ENCODE measurements around the gene IPO7. TPM values are rescaled to one million over a fixed set of nuclear protein-coding genes. Genes with fewer than 3 reads are reported as not detected.

Gene IPO7
- total RNA-seq, 2 experiments from 2014 or later, result 155 to 181 TPM

DNA sequence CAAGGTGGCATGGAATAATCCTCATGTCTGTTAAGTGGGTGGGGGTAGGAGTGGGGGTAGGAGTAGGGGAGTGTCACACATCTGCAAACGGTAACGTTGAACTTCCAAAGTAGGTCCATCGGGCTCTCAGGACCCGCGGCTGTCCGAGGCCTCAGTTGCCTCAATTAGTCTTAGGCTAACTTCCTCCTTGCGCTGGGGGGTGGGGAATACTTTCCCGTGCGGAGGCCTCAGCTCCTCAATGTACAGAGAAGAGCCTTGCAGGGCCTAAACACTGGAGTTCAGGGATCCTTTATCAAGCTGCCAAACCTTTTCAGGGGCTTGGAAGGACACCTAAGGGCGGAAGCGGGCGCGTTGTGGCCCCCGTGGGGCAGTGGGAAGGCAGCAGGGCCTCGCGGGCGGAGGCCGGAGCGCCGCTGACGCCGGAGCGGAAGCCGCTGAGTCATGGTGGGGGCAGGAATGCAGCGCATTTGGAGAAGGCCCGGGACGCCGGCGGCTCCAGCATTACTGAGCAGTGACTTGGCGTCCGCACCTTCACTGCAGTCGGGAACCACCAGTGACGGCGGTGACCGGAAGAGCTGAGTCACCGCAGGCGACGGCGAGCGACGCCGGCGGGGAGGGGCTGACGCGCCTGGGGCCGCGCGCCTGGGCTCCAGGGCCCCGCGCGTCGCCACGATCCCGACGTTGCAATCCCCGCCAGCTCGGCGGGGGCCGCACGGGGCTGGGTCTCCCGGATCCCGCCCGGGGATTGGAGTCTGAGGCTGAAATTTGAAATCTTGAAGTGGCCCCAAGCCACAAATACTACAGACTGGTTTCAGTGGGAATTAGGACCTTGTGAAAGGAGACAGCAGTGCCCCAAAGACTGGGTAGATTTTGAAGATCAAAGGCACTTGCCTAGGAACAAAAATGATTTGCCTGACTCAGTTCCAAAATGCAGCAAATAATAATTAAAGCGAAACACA, 20.2 kb upstream of the IPO7 start:
- Mint-ChIP-seq H3K4me3 (peak overlapping the region; percentile 62), H3K4me1 (peaks cover 30% of the 10 kb centered on the region), H3K27me3 (no peaks in the 10 kb centered on the region), H3K36me3 (ENCODE audit: low read depth) (no peaks in the 10 kb centered on the region), H3K9me3 (ENCODE audit: low read depth) (no peaks in the 10 kb centered on the region), H3K27ac (peak overlapping the region; percentile 88)
- ChIA-PET CTCF (interaction anchor here (0.6 to 1.5 kb wide), 4 partner anchors 8 to 323 kb away, joined by 3 to 4 read pairs (median 4); no protein-coding TSS in a partner anchor), POLR2A (interaction anchor here (0.7 to 1.9 kb wide), 2 partner anchors 21 to 201 kb away, joined by 6 to 17 read pairs; partner anchors contain the start of gene IPO7)
- peak; percentile 88 for ATAC-seq
- intact Hi-C loops (cut with DNase I, micrococcal nuclease), result loop anchor here (1.0 to 5.0 kb wide), 11 partner anchors 20 to 943 kb away; partner anchors contain the start of genes IPO7 (in 2 of the 2), TMEM41B (in 2 of the 2), ZNF143 (in 2 of the 2) and ADM (in 1 of the 2)
- DNase-seq, result peak; percentile 92

DNA sequence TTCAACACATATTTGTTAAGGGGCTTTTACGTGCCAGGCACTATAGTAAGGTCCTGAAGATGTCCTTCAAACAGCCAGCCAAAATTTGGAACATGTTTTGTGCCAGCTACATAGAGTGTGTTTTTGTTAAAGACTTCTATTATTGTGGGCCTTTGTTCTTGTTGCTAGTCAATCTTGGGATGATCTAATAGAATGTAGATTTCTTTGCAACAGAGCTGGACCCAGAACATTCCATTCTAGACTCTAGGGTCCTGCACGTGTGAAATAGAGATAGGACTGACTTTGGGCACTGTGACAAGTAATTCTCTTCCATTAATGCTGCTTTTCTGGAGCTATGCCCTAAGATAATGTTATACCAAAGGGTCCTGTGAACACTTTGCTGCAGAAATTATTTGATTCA, 16.9 kb upstream of the IPO7 start:
- H3K4me3 Mint-ChIP-seq, result no peak overlapping the region
- no peak for DNase-seq
- ChIA-PET POLR2A (interaction anchor here (0.6 kb wide), 1 partner anchor 22 kb away, joined by 7 read pairs; no protein-coding TSS in a partner anchor), CTCF (interaction anchor here (0.8 to 1.0 kb wide), 3 partner anchors 17 to 1287 kb away, joined by 3 read pairs; partner anchors contain the start of gene IPO7)
- H3K9me3 Mint-ChIP-seq (ENCODE audit: low read depth), result no peaks in the 10 kb centered on the region
- no peaks in the 10 kb centered on the region for H3K36me3 Mint-ChIP-seq (ENCODE audit: low read depth)
- ATAC-seq, result no peak
- no peaks in the 10 kb centered on the region for H3K27me3 Mint-ChIP-seq
- H3K4me1 Mint-ChIP-seq, result peaks cover 18% of the 10 kb centered on the region
- H3K27ac Mint-ChIP-seq, result no peak overlapping the region
- intact Hi-C loops (cut with DNase I, micrococcal nuclease), result no loop called here

DNA sequence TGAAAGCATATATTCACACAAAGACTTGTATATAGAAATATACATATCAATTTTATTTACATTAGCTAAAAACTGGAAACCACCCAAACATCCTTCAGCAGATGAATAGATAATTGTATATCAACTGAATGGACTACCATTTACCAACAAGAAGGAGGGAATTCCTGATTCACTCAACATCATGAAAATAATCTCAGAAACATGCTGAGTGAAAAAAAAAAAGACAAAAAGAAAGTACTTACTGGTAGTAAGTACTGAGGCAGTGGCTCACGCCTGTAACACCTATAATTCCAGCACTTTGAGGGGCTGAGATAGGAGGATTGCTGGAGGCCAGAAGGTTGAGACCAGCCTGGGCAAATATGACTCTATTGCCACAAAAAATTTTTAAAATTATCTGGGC, 7.4 kb upstream of the IPO7 start:
- Mint-ChIP-seq H3K4me3 (no peak overlapping the region), H3K27ac (no peak overlapping the region), H3K4me1 (peaks cover 5% of the 10 kb centered on the region), H3K9me3 (ENCODE audit: low read depth) (no peaks in the 10 kb centered on the region), H3K27me3 (no peaks in the 10 kb centered on the region), H3K36me3 (ENCODE audit: low read depth) (no peaks in the 10 kb centered on the region)
- ChIA-PET CTCF (no interaction called here), POLR2A (no interaction called here)
- no peak for ATAC-seq
- DNase-seq, result no peak
- intact Hi-C loops (cut with DNase I, micrococcal nuclease), result no loop called here

DNA sequence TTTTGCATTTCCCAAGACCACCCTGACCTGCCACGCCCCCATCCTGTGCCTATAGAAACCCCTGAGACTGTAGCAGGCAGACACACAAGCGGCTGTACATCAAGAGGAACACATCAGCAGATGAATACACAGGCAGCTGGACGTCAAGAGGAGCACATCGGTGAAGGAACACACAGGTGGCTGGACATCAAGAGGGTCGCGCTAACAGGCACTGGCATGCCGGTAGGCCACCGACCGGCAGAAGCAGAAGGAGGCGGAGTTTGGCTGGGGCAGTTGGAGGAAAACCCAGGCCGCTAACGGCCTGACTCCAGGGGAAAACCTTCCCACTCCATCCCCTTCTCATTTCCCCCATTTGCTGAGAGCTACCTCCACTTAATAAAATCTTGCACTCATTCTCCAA, 5.4 kb upstream of the IPO7 start:
- no peaks in the 10 kb centered on the region for H3K27me3 Mint-ChIP-seq
- no peak overlapping the region for H3K27ac Mint-ChIP-seq
- no peaks in the 10 kb centered on the region for H3K36me3 Mint-ChIP-seq (ENCODE audit: low read depth)
- peaks cover 6% of the 10 kb centered on the region for H3K4me1 Mint-ChIP-seq
- no peak for DNase-seq
- no peak overlapping the region for H3K4me3 Mint-ChIP-seq
- no peaks in the 10 kb centered on the region for H3K9me3 Mint-ChIP-seq (ENCODE audit: low read depth)
- intact Hi-C loops (cut with DNase I, micrococcal nuclease), result no loop called here
- ATAC-seq, result no peak
- ChIA-PET CTCF (no interaction called here), POLR2A (no interaction called here)

DNA sequence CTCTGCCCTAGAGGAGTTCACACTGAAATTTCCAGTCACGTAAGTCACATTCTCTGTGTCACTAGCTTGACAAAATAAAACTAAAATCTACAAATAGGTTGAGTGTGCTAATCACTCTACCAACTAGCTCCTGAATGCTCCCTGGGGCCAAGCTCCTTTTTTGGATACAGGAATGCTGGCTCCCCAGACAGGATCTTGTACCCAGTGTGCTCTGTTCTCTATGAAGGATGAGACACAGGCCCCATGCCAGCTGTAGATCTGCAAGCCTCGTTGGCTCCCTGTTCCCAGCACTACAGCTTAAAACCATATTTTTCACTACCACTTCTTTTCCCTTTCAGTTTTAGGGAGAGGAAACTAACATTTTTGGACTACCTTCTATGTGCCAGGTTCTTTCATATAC, 3.7 kb upstream of the IPO7 start:
- Mint-ChIP-seq H3K36me3 (ENCODE audit: low read depth) (peaks cover 5% of the 10 kb centered on the region), H3K27ac (no peak overlapping the region), H3K4me3 (no peak overlapping the region), H3K4me1 (peaks cover 10% of the 10 kb centered on the region), H3K27me3 (no peaks in the 10 kb centered on the region), H3K9me3 (ENCODE audit: low read depth) (no peaks in the 10 kb centered on the region)
- intact Hi-C loops (cut with DNase I, micrococcal nuclease), result loop anchor here in 1 of 2 experiments (5.0 to 10.0 kb wide), 3 partner anchors 213 to 924 kb away; partner anchors contain the start of genes ADM and NRIP3
- CTCF ChIA-PET, result interaction anchor here (0.7 kb wide), 1 partner anchor 8 kb away, joined by 4 read pairs; no protein-coding TSS in a partner anchor
- ATAC-seq (no peak), DNase-seq (no peak)
- POLR2A ChIA-PET, result interaction anchor here (0.5 kb wide), 1 partner anchor 74 kb away, joined by 10 read pairs; no protein-coding TSS in a partner anchor

DNA sequence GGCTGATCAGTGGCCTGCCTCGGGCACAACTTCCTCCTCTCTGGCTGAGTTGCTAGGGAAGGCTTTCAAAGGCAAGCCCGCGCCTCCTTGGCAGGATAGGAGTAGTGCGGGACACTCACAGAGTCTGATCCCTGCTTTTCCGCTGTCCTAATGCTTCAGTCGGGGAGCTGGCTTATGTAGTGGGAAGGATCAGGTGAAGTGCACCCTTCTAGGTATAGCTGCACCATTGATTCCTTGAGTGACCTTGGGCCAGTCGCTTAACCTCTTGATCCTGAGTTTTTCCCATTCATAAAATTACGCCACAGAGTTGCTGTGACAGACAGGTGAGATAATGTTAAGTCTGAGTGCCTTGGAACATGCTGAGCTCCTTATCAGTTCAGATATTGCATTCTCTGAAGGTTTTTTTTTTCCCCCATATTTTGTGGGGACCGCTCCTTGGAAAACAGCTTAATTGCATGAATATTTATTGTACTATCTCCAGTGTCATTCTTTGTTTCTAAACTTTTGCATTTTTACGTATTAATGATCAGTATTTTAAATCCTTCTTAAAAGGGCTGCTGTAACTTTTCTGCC, 961 bp downstream of the IPO7 start:
- DNase-seq, result peak; percentile 36
- H3K36me3 Mint-ChIP-seq (ENCODE audit: low read depth), result peaks cover 25% of the 10 kb centered on the region

DNA sequence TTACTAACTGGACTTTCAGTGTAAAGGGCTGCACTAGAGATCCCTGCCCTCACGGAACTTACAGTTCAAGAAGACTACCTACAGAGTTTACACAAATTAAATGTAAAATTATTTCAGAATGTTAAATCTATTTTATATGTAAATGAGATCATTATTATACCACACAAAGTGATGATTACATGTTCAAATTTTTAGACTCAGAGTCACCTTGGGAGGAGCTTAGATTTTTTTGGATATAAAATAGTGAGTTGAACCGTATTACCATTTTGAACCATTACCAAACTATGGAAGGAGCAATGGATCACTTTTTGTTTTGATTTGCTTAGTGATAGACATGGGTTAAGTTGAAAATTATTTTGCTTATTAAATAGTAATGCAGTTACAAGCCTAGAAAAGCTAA, 1.6 kb downstream of the IPO7 start:
- intact Hi-C loops (cut with DNase I, micrococcal nuclease), result loop anchor here in 1 of 2 experiments (10.0 kb wide), 1 partner anchor 919 kb away; the partner anchor contains the start of gene ADM
- ChIA-PET POLR2A (interaction anchor here (1.1 to 2.3 kb wide), 2 partner anchors 22 to 106 kb away, joined by 5 to 17 read pairs; no protein-coding TSS in a partner anchor), CTCF (interaction anchor here (1.1 to 2.1 kb wide), 7 partner anchors 12 to 222 kb away, joined by 3 to 6 read pairs (median 4); no protein-coding TSS in a partner anchor)
- peak overlapping the region; percentile 96 for H3K4me3 Mint-ChIP-seq
- no peaks in the 10 kb centered on the region for H3K27me3 Mint-ChIP-seq
- no peak overlapping the region for H3K27ac Mint-ChIP-seq
- H3K9me3 Mint-ChIP-seq (ENCODE audit: low read depth), result no peaks in the 10 kb centered on the region
- H3K4me1 Mint-ChIP-seq, result peaks cover 30% of the 10 kb centered on the region
- DNase-seq (no peak), ATAC-seq (no peak)
- H3K36me3 Mint-ChIP-seq (ENCODE audit: low read depth), result peaks cover 25% of the 10 kb centered on the region

More for the DNA sequence above, 961 bp downstream of the IPO7 start:
- ChIA-PET POLR2A (interaction anchor here (0.6 to 2.3 kb wide), 9 partner anchors 10 to 189 kb away, joined by 3 to 17 read pairs (median 5); partner anchors contain the start of gene ZNF143), CTCF (interaction anchor here (0.6 to 2.1 kb wide), 7 partner anchors 13 to 221 kb away, joined by 3 to 5 read pairs (median 3); no protein-coding TSS in a partner anchor)
- Mint-ChIP-seq H3K4me1 (peaks cover 30% of the 10 kb centered on the region), H3K9me3 (ENCODE audit: low read depth) (no peaks in the 10 kb centered on the region), H3K27me3 (no peaks in the 10 kb centered on the region), H3K4me3 (peak overlapping the region; percentile 96), H3K27ac (peak overlapping the region; percentile 96)
- intact Hi-C loops (cut with DNase I, micrococcal nuclease), result loop anchor here (2.0 to 10.0 kb wide), 4 partner anchors 121 to 919 kb away; partner anchors contain the start of genes ADM (in 1 of the 2), DENND5A (in 1 of the 2), TMEM9B (in 1 of the 2) and WEE1 (in 1 of the 2)
- peak; percentile 6 for ATAC-seq

DNA sequence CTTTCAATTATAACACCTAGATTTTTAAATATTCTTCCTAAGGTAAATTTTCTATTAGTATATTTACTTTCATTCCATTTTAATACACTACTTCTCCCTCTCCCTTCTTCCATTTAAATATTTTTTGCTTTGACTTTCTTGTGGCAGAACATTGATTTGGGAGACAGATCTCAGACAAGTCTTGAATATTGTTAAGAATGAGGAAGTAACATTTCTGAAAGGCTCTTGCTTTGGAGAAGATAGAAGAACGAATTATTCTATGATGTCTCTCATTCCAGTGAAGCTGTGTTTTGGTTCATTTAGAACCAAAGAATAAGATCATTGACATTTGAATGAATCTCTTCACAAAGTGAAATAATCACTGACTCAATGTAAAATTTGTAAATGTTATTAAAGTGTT, 2.4 kb downstream of the IPO7 start:
- intact Hi-C loops (cut with DNase I, micrococcal nuclease), result loop anchor here in 1 of 2 experiments (10.0 kb wide), 1 partner anchor 918 kb away; the partner anchor contains the start of gene ADM
- no peak for ATAC-seq
- Mint-ChIP-seq H3K27me3 (no peaks in the 10 kb centered on the region), H3K27ac (peak overlapping the region; percentile 48), H3K9me3 (ENCODE audit: low read depth) (no peaks in the 10 kb centered on the region), H3K4me1 (peaks cover 32% of the 10 kb centered on the region), H3K4me3 (peak overlapping the region; percentile 24), H3K36me3 (ENCODE audit: low read depth) (peaks cover 27% of the 10 kb centered on the region)
- POLR2A ChIA-PET, result no interaction called here
- CTCF ChIA-PET, result interaction anchor here (1.4 to 2.1 kb wide), 3 partner anchors 71 to 74 kb away, joined by 3 to 6 read pairs (median 5); no protein-coding TSS in a partner anchor
- no peak for DNase-seq

DNA sequence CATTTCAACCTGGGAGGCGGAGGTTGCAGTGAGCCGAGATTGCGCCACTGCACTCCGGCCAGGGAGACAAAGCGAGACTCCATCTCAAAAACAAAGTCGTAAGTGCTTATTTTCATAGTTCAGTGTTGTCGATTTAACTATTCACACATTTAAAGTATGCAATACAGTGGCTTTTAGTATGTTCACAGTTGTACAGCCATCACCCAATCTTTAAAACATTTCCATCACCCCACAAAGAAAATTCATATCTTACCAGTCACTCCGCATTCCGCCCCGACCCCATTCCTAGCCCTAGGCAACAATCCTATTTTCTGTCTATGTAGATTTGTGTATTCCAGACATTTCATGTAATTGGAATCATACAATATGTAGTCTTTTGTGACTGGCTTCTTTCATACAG, 11.9 kb downstream of the IPO7 start:
- DNase-seq, result no peak
- Mint-ChIP-seq H3K4me1 (peaks cover 61% of the 10 kb centered on the region), H3K27me3 (no peaks in the 10 kb centered on the region), H3K36me3 (ENCODE audit: low read depth) (peaks cover 43% of the 10 kb centered on the region), H3K9me3 (ENCODE audit: low read depth) (no peaks in the 10 kb centered on the region), H3K4me3 (no peak overlapping the region), H3K27ac (peak overlapping the region; percentile 62)
- intact Hi-C loops (cut with DNase I, micrococcal nuclease), result no loop called here
- ChIA-PET CTCF (interaction anchor here (0.7 kb wide), 1 partner anchor 41 kb away, joined by 3 read pairs; no protein-coding TSS in a partner anchor), POLR2A (interaction anchor here (0.6 kb wide), 1 partner anchor 139 kb away, joined by 4 read pairs; no protein-coding TSS in a partner anchor)
- no peak for ATAC-seq

DNA sequence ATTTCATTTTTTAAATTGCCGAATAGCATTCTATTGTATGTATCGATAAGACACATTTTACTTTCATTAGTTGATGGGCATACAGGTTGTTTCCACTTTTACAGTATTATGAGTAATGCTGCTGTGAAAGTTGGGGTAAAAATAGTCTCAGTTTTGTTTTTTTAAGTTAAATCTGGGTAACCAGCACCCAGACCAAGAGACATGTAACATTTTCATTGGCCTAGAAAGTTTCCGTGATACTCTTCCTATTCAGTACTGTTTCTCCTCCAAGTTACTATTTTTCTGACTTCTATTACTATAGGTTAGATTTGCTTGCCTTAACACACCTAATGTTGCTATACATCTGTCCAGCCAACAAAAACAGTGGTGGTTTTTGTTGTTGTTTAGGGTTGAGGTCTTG, 12.3 kb downstream of the IPO7 start:
- CTCF ChIA-PET, result no interaction called here
- Mint-ChIP-seq H3K9me3 (ENCODE audit: low read depth) (no peaks in the 10 kb centered on the region), H3K4me1 (peaks cover 60% of the 10 kb centered on the region), H3K27ac (peak overlapping the region; percentile 62), H3K4me3 (peak overlapping the region; percentile 21), H3K36me3 (ENCODE audit: low read depth) (peaks cover 43% of the 10 kb centered on the region), H3K27me3 (no peaks in the 10 kb centered on the region)
- ATAC-seq (peak; percentile 61), DNase-seq (no peak)
- POLR2A ChIA-PET, result no interaction called here
- intact Hi-C loops (cut with DNase I, micrococcal nuclease), result no loop called here
